SW 1271 (cell line): ENCODE measurements around the gene JAK2.
"Not testable (repeated sequence)": the region's sequence is repeated elsewhere in the genome, so short reads cannot be mapped to it uniquely, and the experiment has no call there.

Source experiments
- DNase-seq, 2 experiments: peaks; one replicate each; lab custom pipeline; 2025; lab: John Stamatoyannopoulos, UW

JAK2 gene

GRCh38 chr9:5041390-5042115 is 56.5 kb downstream of the JAK2 start:
- DNase-seq: no peak

- no peak for DNase-seq
Observed at GRCh38 chr9:5042661-5043178, 57.6 kb downstream of the JAK2 start.

GRCh38 chr9:5043381-5043780 is 58.3 kb downstream of the JAK2 start:
- DNase-seq: no peak

- no peak for DNase-seq
Observed at GRCh38 chr9:5044160-5044559, 59.1 kb downstream of the JAK2 start.

GRCh38 chr9:5052838-5053237 is 67.8 kb downstream of the JAK2 start:
- DNase-seq: no peak

GRCh38 chr9:5062631-5063030 is 77.6 kb downstream of the JAK2 start:
- no peak for DNase-seq

- DNase-seq: no peak
Observed at GRCh38 chr9:5072871-5073270, 87.8 kb downstream of the JAK2 start.

GRCh38 chr9:5073701-5074100 is 88.6 kb downstream of the JAK2 start:
- no peak for DNase-seq

GRCh38 chr9:5085993-5086392 is 100.9 kb downstream of the JAK2 start:
- no peak for DNase-seq

GRCh38 chr9:5089737-5090136 is 104.7 kb downstream of the JAK2 start:
- DNase-seq: no peak

GRCh38 chr9:5095795-5096194 is 110.7 kb downstream of the JAK2 start:
- DNase-seq: no peak

GRCh38 chr9:5099466-5099865 is 114.4 kb downstream of the JAK2 start:
- no peak for DNase-seq

- DNase-seq: not testable (repeated sequence)
Observed at GRCh38 chr9:5101127-5101526, 116.1 kb downstream of the JAK2 start.

- not testable (repeated sequence) for DNase-seq
Observed at GRCh38 chr9:5106517-5106916, 121.4 kb downstream of the JAK2 start.

GRCh38 chr9:5110867-5111681 is 126.0 kb downstream of the JAK2 start:
- DNase-seq: no peak

GRCh38 chr9:5111696-5112095 is 126.6 kb downstream of the JAK2 start:
- no peak for DNase-seq

- no peak for DNase-seq
Observed at GRCh38 chr9:5112109-5112592, 127.1 kb downstream of the JAK2 start.

GRCh38 chr9:5112646-5113045 is 127.6 kb downstream of the JAK2 start:
- DNase-seq: no peak

GRCh38 chr9:5113523-5113922 is 128.5 kb downstream of the JAK2 start:
- no peak for DNase-seq

GRCh38 chr9:5113994-5114748 is 129.1 kb downstream of the JAK2 start:
- DNase-seq: no peak

- no peak for DNase-seq
Observed at GRCh38 chr9:5122116-5122515, 137.0 kb downstream of the JAK2 start.

- no peak for DNase-seq
Observed at GRCh38 chr9:5122516-5122915, 137.4 kb downstream of the JAK2 start.
